Fibroblast of gingiva (primary cell): Measurements from ENCODE around the gene FNDC3A.
"Not testable (repeated sequence)": the region's sequence is repeated elsewhere in the genome, so short reads cannot be mapped to it uniquely, and the experiment has no call there.

Source experiments
- DNase-seq: peaks from one replicate; pipeline ENCODE4 v3.0.0-alpha.2; 2011; ENCODE audit warnings: low read depth

FNDC3A gene

DNA sequence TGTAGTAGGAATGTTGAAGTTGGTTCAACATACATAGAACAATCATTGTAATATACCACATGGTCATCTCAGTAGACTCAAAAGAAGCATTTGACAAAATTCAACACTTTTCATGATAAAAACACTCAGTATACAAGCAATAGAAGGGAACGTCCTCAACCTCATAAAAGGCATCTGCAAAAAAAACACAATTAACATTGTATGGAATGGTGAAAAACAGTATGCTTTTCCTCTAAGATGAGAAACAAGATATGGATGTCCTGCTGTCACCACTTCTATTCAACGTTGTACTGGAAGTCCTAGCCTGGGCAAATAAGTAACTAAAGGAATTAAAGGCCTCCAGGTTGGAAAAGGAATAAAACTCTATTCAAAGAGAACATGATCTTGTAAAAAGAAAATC, 54.5 kb downstream of the FNDC3A start:
- DNase-seq, result no peak

DNA sequence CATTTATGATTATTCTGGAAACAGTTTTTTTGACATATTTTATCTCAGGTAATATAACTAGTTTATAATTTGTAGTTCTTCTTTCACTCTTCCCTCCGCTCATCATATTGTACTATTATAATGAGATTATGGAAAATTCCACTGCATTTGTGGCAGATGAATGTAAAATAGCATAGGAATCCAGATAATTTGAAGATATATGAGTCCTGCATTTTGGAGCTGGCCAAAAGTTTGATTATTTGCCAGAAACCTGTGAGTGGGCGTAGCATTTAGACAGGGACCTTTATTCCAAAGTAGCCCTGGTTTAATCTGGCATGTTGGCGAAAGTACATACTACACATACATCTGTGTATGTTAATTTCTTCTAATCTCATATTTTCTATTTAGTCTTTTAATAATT, 65.2 kb downstream of the FNDC3A start:
- no peak for DNase-seq

DNA sequence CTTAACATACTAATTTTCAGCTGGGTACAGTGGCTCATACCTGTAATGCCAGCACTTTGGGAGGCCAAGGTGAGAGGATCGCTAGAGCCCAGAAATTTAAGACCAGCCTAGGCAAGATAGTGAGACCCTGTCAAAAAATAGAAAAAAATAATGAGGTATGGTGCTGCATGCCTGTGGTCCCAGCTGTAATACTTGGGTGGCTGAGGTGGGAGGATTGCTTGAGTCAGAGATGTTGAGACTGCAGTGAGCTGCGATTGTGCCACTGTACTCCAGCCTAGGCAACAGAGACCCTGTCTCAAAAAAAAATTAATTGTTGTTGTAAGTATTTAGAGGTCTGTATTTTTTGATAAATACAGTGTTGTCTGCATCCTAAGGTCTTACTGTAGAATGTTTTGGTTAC, 66.8 kb downstream of the FNDC3A start:
- no peak for DNase-seq

DNA sequence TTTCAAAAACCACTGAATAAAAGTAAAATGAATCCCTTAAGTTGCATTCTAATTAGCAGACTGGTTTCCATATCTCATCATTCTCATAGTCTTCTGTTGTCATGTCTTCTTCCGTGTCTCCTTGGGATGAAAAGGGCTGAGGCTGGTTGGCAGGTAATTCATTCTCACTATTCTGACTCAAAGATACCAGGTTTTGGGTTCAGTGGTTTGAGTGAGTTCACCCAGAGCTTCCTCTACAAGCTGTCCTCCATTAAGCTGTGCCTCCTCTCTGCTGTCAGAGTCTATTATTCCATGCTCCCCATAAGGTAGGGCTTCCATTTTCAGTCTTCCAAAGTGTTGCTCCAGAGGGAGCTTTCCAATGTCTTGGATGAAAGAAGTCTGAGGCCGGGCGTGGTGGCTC, 68.3 kb downstream of the FNDC3A start:
- no peak for DNase-seq

DNA sequence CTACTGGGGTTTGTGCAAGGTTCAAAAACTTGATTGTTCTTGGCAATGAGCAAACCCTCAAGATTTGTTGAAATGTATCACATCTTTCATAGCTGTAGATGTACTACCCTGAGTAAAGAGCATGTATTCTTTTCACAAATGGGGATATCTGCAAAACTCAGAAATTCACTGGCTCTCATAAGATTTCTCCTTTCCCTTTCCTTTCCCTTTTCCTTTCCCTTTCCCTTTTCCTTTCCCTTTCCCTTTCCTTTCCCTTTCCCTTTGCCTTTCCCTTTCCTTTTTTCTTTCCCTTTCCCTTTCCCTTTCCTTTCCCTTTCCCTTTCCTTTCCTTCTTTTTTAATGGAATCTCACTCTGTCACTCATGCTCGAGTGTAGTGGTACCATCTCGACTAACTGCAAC, 69.1 kb downstream of the FNDC3A start:
- no peak for DNase-seq

DNA sequence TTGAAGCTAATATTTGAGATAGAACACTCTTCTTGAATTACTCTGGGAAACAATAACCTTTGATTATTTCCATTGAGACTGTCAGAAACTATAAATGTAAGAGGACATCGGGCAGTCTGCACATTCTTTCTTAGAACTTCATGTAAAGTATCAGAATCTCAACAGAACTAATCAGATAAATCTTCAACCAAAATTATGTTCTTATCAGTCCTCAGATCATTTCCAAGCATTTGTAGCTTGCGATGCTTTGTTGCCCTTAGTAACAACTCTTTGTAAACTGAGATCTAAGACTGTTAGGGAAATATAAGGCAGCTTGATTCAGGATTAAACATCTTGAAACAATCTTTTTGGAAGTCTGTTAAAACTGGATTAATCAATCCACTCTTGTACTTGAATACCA, 70.3 kb downstream of the FNDC3A start:
- peak; percentile 24 for DNase-seq

DNA sequence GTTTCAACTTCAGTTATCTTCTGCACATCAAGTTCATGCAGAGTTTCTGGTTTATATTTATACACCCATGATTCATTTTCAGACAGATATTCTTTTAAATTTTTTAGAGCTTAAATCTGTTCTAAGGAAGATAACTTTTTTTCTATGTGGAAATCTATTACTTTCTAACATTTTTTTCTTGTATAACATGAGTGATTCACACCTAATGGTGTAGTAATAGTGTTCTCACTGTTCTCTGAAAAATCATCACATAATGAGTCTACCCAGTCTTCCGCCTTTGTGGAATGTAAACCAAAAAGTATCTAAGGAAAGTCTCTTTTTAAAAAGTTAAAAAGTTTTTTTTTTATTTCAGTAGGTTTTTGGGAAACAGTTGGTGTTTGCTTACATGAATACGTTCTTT, 70.8 kb downstream of the FNDC3A start:
- DNase-seq, result no peak

DNA sequence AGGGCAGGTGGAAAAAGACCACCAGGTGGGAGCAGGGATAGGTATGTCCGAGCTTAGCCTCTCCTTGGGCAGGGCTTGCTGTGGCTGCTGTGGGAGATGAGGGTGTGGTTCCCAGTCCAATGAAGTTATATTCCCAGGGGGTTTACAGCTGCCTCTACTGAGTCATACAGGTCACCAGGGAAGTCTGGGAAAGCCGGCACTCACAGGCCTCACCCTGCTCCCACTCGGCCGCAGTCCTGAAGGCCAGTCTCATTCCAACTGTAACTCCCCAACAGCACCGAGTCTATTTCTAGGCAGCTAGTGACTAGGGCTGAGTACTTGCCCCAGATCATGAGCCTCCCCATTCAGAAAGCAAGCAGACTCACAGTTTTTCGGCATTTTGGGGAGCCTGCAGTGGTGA, 77.1 kb downstream of the FNDC3A start:
- no peak for DNase-seq

DNA sequence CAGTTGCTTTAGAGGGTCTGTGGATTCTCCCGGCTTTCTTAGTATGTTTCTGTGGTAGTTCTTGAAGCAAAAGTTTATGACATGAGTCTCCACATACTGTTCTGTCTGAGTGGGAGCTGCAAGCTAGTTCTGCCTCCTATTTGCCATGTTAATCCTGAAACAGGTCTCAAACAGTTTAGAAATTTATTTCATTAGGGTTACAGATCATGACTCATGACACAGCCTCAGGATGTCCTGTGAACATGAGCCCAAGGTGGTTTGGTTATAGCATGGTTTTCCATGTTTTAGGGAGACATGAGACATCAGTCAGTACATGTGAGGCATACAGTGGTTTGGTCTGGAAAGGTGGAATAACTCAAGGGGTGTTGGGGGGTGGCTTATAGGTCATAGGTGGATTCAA, 77.5 kb downstream of the FNDC3A start:
- DNase-seq, result no peak

DNA sequence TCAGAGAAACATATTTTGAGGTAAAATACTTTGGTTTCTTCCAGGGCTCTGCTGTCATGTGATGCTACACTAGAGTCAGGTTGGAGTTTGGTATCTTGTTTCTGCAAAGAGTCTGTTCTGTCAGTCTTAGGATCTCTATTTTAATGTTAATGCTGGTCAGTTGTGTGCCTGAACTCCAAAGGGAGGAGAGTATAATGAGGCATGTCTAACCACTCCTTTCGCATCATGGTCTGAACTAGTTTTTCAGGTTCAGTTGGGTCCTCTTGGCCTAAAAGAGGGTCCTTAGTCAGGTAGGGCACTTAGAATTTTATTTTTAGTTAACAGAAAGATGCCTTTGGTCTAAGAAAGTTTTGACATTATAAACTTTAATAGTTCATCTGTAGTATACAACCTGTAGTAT, 78.2 kb downstream of the FNDC3A start:
- DNase-seq, result no peak

DNA sequence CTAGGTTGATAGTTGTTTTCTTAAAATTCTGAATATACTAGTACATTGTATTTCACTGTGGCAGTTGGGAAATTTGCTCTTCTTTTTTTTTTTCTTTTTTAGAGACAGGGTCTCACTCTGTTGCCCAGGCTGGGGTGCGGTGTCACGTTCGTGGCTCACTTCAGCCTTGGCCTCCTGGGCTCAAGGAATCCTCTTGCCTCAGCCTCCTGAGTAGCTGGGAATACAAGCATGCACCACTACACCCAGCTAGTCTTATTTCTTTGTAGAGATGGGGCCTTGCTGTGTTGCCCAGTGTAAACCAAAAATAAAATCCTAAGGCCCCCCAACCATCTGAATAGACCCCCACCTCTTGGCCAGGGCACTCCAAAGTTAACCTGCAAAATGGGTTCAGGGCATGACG, 79.3 kb downstream of the FNDC3A start:
- no peak for DNase-seq

DNA sequence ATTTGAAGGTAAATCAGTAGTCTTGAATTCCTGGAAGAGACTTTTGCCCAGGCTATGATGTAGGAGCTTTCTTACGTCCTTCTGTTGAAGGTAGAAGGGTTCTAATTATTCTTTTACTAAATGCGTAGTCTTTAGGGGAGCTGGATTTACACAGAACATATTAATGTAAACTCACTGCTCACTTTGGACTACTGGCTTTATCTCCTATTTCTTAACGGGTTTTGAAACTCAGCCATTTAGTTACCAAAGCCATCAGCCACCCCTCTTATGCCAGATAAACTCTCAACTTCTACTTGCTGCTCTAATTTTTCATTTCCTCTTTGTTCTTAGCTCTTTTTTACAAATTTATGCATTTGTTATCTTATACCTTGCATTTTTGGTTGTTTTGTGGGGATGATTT, 81.5 kb downstream of the FNDC3A start:
- DNase-seq, result no peak

DNA sequence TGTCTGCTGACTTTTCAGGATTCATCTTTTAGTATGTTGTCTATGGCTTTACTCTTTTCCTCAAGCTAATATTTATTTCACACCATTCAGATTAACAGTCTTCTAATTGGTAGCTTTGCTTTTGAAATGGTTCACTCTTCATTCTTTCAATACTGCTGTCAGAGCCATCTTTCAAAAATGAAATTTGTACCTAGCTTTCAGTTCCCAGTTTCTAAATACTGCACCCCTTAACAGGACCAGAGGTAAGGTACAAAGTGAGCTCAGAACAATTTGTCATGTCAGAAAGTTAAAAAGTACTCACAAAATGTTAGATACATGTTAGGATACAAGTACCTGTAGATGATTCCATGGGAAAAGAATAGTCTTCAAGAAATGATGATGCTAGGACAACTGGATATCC, 83.0 kb downstream of the FNDC3A start:
- no peak for DNase-seq

DNA sequence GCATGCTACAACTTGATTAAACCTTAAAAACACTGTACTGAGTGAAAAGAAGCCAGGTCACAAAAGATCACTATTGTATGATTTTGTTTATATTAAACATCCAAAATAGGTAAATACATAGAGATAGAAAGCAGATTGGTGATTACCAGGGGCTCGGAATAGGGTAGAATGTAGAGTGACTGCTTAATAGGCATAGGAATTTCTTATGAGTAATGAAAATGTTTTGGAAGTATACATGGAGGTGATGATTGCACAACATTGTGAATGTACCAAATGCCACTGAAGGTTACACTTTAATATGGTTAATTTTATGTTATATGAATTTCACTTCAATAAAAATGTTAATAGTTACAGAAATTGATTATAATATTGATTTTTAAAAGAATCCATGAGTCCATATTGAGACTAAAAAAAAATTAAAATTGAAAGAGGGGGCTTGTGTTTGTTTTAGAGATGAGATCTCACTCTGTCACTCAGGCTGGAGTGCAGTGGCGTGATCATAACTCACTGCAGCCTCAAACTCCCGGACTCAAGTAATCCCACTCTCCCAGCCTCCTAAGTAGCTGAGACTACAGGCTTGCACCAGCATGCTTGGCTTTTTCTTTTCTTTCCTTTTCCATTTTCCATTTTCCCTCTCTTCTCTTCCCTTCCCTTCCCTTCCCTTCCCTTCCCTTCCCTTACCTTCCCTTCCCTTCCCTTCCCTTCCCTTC, 85.1 kb downstream of the FNDC3A start:
- DNase-seq, result peak; percentile 26

DNA sequence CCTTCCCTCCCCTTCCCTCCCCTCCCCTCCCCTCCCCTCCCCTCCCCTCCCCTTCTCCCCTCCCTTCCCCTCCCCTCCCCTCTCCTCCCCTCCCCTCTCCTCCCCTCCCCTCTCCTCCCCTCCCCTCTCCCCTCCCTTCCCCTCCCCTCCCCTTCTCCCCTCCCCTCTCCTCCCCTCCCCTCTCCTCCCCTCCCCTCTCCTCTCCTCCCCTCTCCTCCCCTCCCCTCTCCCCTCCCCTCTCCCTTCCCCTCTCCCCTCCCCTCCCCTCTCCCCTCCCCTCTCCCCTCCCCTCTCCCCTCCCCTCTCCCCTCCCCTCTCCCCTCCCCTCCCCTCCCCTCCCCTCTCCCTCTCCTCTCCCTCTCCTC, 85.7 kb downstream of the FNDC3A start:
- not testable (repeated sequence) for DNase-seq

DNA sequence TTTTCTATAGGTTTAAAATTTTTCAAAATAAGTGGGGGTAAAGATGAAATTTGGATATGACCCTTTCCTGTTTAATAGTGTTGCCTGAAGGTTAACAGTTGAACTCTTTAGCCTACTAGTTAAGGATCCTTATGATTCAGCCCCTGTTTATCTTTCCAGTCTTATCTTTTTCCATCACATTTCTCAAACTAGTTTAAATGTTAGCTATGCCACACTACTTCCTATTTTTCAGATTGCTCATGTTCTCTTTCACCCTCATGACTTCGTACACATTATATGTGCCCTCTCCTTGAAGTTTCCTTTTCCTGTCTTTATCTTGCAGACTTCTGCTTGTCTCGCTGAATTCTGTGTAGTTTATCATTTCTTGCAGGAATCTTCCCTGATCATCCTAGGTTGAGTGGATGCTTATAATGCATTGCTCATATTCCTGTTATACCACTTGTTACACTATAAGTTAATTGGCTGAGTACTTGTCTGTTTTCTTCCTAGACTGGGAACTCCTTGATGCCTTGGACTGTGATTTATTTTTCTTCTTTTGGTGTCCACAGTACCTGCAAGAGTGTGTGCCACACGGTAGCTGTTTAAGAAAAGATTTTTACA, 86.7 kb downstream of the FNDC3A start:
- no peak for DNase-seq

DNA sequence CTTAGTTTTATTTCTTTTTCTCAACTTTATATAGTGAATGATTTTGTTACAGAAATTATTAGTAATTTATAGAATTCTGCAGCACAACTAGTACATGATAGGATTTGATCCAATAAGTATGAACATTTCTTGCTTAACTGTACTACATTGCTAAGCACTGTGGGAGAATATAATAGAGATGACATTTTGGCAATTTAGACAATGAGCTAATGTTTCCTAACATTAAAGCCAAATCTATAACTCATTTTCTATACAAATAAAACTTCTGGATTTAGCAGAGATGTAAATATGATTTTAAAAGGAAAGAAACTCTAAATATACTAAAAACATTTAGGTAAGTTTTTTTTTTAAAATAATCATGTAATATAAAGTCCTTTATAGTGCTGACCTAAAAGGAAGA, 87.3 kb downstream of the FNDC3A start:
- DNase-seq, result no peak

DNA sequence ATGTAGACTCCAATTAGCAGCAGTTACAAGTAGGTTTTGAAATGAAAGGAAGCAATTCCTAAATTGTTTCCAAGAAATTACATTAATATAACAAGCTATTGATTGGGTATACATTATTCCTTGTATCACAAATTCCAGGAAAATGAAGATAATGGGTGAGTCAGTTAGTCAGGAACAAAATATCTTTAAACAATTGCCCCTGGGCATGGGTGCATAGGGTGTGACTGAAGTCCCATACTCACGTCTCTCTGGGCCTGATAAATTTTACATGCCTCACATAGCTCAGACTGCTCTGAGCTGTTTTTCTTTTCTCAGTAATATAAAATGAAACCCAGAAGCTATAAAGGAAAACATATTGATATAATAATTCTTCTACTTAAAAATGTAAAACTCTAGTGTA, 87.8 kb downstream of the FNDC3A start:
- DNase-seq, result no peak

DNA sequence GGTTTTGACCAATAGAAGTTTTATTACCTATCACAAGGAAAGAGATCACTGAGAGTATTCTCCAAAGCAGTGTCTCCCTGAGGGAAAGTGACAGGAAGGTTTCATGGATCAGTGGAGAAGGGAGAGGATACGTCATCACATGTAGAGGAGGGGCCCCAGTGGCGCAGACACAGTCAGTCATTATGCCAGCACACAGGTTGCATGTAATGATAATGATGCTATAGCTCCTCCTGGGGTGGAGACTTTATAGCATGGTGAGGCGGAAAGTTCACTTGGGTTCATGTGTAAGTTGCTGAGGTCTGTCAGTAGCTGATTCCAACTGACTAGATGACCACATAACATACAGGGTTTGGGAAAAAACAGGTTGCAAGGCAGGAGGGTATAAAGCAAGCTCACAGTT, 88.8 kb downstream of the FNDC3A start:
- DNase-seq, result no peak

DNA sequence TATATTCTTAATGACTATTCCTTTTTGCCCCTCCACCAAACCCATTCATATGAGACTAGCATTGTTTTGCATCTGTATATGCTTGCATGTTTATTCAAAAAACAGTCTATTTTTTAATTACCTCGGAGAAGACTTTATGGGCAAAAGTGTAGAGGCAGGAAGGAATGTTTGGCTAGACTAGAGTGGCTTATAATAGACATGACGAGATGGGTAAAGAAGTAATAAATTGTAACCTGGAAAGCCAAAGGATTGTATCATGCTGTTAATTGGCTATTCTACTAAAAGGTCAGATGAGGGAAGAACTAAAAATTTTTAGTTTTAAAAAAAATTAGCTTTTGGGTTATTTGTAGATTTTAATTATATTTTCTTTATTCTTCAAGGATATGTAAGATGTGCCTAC, 91.1 kb downstream of the FNDC3A start:
- DNase-seq, result no peak

DNA sequence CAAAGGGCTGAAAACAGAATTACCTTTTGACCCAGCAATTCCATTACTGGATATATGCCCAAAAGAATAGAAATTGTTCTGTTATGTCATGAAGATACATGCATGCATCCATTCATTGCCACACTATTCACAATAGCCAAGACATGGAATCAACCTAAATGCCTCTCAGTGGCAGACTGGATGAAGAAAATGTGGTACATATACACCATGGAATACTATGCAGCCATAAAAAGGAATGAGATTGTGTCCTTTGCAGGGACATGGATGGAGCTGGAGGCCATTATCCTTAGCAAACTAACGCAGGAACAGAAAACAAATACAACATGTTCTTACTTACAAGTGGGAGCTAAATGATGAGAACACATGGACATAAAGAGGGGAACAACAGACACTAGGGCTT, 92.8 kb downstream of the FNDC3A start:
- DNase-seq, result not testable (repeated sequence)

DNA sequence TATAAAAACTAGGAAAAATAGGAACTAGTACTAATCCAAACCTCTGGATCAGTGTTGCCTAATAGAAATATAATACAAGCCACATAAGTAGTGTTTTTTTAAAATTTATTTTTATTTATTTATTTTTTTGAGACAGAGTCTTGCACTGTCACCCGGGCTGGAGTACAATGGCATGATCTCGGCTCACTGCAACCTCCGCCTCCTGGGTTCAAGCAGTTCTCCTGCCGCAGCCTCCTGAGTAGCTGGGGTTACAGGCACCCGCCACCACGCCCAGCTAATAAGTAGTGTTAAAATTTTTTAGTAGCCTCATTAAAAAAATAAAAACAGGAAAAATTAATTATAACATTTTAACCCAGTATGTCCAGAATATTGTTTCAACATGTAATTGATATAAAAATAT, 94.3 kb downstream of the FNDC3A start:
- not testable (repeated sequence) for DNase-seq

DNA sequence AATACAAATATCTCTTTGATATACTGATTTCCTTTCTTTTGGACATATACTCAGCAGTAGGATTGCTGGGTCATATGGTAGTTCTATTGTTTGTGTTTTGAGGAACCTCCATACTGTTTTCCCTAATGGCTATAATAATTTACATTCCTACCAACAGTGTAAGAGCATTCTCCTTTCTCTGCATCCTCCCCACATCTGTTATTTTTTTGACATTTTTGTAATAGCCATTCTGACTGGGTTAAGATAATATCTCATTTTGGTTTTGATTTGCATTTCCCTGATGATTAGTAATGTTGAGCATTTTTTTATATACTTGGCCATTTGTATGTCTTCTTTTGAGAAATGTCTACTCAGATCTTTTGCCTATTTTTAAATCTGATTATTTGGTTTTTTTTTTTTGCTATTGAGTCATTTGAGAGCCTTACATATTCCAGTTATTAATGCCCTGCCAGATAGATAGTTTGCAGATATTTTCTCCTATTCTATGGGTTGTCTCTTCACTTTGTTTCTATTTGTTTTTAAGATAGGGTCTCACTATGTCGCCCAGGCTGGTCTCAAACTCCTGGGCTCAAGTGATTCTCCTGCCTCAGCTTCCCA, 95.7 kb downstream of the FNDC3A start:
- DNase-seq, result no peak
